SK-N-SH treated with all-trans-retinoic acid at 6 μM for 48 hours (cell line): ENCODE results near the gene PIGU.

Source experiments
- ATAC-seq: fragments of 200-7000 bp; cut with Tn5 transposase; 3 replicates; pipeline ENCODE4 v1.9.1; 2020; ENCODE audit warnings: mild to moderate bottlenecking, moderate library complexity
- BACH2 ChIP-seq: fragments of 250-450 bp; sonication (Bioruptor Pico); IDR thresholded peaks from 2 replicates; pipeline ENCODE4 v1.9.0; 2021; ENCODE audit warnings: mild to moderate bottlenecking, borderline replicate concordance
- CSDC2 ChIP-seq: fragments of 250-450 bp; sonication (Bioruptor Pico); IDR thresholded peaks from 2 replicates; pipeline ENCODE4 v1.5.0; 2020; ENCODE audit warnings: mild to moderate bottlenecking, moderate library complexity
- ESRRG ChIP-seq: fragments of 250-450 bp; sonication (Bioruptor Pico); IDR thresholded peaks from 2 replicates; pipeline ENCODE4 v1.6.1; 2021; ENCODE audit warnings: mild to moderate bottlenecking
- GLIS3 ChIP-seq: fragments of 250-450 bp; sonication (Bioruptor Pico); IDR thresholded peaks from 2 replicates; pipeline ENCODE4 v1.5.0; 2020; ENCODE audit warnings: mild to moderate bottlenecking, moderate library complexity
- ISL1 ChIP-seq: fragments of 250-450 bp; sonication (Bioruptor Pico); IDR thresholded peaks from 2 replicates; pipeline ENCODE4 v2.1.2; 2022; ENCODE audit warnings: mild to moderate bottlenecking, moderate library complexity
- OSR1 ChIP-seq: fragments of 250-450 bp; sonication (Bioruptor Pico); IDR thresholded peaks from 2 replicates; pipeline ENCODE4 v1.8.0; 2022; ENCODE audit warnings: moderate library complexity, mild to moderate bottlenecking, inconsistent platforms
- PPARA ChIP-seq: fragments of 250-450 bp; sonication (Bioruptor Pico); IDR thresholded peaks from 2 replicates; pipeline ENCODE4 v1.5.0; 2020; ENCODE audit warnings: mild to moderate bottlenecking, borderline replicate concordance
- RARB ChIP-seq: fragments of 250-450 bp; sonication (Bioruptor Pico); IDR thresholded peaks from 2 replicates; pipeline ENCODE4 v1.8.0; 2021; ENCODE audit warnings: mild to moderate bottlenecking, moderate library complexity
- SNAI2 ChIP-seq: fragments of 250-450 bp; sonication (Bioruptor Pico); IDR thresholded peaks from 2 replicates; pipeline ENCODE4 v1.5.0; 2020; ENCODE audit warnings: mild to moderate bottlenecking, moderate library complexity
- ZC3H10 ChIP-seq: fragments of 250-450 bp; sonication (Bioruptor Pico); IDR thresholded peaks from 2 replicates; pipeline ENCODE4 v1.5.1; 2021; ENCODE audit warnings: mild to moderate bottlenecking, moderate library complexity
- ZFP3 ChIP-seq: fragments of 250-450 bp; sonication (Bioruptor Pico); IDR thresholded peaks from 2 replicates; pipeline ENCODE4 v1.5.0; 2020; ENCODE audit warnings: mild to moderate bottlenecking, moderate library complexity
- ZFP30 ChIP-seq: fragments of 450-650 bp; formaldehyde crosslinking; IDR thresholded peaks from 2 replicates; pipeline ENCODE4 v1.5.0; 2022; ENCODE audit warnings: mild to moderate bottlenecking, moderate library complexity
- ZNF565 ChIP-seq: fragments of 450-650 bp; formaldehyde crosslinking; conservative IDR thresholded peaks from 2 replicates; pipeline ENCODE4 v1.5.0; 2020; ENCODE audit warnings: low read depth, mild to moderate bottlenecking, moderate library complexity
- ZNF70 ChIP-seq: fragments of 450-650 bp; formaldehyde crosslinking; IDR thresholded peaks from 2 replicates; pipeline ENCODE4 v1.5.0; 2020; ENCODE audit warnings: mild to moderate bottlenecking, moderate library complexity
- ZNF8 ChIP-seq: fragments of 450-650 bp; formaldehyde crosslinking; IDR thresholded peaks from 2 replicates; pipeline ENCODE4 v1.5.0; 2020; ENCODE audit warnings: mild to moderate bottlenecking, moderate library complexity
- TF ChIP-seq, protein P1 (sequence below): fragments of 250-450 bp; sonication (Bioruptor Pico); IDR thresholded peaks from 2 replicates; pipeline ENCODE4 v1.5.1; 2021; ENCODE audit warnings: mild to moderate bottlenecking, moderate library complexity
- TF ChIP-seq, protein P2 (sequence below): fragments of 250-450 bp; sonication (Bioruptor Pico); IDR thresholded peaks from 2 replicates; pipeline ENCODE4 v1.5.0; 2020; ENCODE audit warnings: mild to moderate bottlenecking, moderate library complexity
- TF ChIP-seq, protein P3 (sequence below): fragments of 250-450 bp; sonication (Bioruptor Pico); IDR thresholded peaks from 2 replicates; pipeline ENCODE4 v1.8.0; 2021; ENCODE audit warnings: low read depth, mild to moderate bottlenecking, moderate library complexity, borderline replicate concordance
- TF ChIP-seq, protein P4 (sequence below): fragments of 250-450 bp; sonication (Bioruptor Pico); IDR thresholded peaks from 2 replicates; pipeline ENCODE4 v1.8.0; 2020; ENCODE audit warnings: mild to moderate bottlenecking, moderate library complexity, borderline replicate concordance
- TF ChIP-seq, protein P5 (sequence below): fragments of 250-450 bp; sonication (Bioruptor Pico); IDR thresholded peaks from 2 replicates; pipeline ENCODE4 v1.5.1; 2020; ENCODE audit warnings: low read depth, mild to moderate bottlenecking, moderate library complexity

Gene PIGU

DNA sequence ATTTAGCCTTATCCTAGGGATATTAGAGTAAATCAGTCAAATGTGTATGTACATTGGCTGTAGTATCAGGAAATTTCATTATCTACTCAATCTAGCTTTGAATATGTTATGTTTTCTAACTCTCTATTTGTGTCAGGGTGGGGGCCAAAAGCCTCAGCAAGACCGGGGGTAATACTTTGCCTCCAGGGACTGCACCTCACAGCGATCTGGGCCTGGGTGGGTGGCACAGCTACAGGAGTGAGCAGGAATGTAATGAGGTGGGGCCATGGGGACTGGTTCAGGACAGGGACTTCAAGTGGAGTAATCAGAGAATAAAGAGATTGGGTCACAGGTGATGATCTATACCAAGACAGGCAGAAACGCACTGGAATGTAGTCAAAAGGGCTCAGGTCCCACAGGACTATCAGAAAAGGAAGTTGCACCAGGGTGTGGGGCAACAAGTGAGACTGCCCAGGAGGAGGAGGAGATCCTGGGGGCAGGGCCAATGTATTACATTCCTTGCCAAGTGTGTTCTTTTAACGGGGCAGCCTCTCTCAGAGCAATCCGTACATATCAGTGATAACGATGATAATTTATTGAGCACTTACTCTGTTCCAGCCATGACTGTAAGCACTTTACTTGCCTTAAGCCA is 54.0 kb downstream of the PIGU start:
- no peak for TF ChIP-seq ZNF565 (CRISPR knock-in tag)
- no peak for ATAC-seq

DNA sequence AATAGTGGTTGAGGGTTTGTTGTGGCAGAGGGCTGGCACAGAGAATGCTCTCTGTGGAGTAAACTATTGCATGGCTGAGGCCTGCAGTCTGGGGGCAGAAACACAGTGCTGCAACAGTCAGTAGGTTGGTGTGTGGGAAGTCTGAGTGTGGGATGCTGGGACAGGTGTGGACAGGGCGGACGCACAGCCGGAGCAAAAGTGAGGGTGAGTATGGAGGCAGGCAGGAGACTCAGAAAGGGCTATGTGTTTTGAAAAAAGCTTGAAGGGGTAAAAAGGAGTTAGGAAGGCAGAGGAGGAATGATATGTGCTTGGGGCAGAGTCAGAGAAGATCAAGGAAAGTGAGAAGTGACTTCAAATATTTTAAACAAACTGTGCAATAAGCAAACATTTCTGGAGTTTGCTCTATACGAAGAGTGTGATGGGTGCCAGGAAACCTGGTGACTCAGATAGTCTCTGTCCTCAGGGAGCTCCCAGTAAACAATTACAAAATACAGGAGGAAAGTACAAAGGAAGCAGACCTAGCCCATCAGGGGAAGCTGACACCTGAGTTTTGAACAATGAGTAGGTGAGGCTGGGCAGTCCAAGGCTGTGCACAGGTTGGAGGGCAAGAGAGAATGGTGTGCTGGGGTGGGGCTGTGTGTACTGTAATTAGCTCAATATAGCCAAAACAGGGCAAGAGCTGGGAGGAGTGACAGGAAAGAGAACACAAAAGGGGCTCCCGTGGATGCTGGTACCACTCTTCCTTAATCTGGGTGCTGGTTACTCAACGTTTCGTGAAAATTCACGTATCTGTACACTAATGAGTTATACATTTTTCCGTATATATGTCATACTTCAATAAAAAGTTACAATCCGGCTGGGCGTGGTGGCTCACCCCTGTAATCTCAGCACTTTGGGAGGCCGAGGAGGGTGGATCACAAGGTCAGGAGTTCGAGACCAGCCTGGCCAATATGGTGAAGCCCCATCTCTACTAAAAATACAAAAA is 55.2 kb downstream of the PIGU start:
- ATAC-seq, result no peak
- TF ChIP-seq GLIS3 (CRISPR knock-in tag) (no peak), ZNF565 (CRISPR knock-in tag) (no peak), BACH2 (CRISPR knock-in tag) (no peak), ESRRG (no peak), ZNF70 (CRISPR knock-in tag) (no peak), ZFP3 (CRISPR knock-in tag) (no peak)
- TF ChIP-seq, protein P1, sequence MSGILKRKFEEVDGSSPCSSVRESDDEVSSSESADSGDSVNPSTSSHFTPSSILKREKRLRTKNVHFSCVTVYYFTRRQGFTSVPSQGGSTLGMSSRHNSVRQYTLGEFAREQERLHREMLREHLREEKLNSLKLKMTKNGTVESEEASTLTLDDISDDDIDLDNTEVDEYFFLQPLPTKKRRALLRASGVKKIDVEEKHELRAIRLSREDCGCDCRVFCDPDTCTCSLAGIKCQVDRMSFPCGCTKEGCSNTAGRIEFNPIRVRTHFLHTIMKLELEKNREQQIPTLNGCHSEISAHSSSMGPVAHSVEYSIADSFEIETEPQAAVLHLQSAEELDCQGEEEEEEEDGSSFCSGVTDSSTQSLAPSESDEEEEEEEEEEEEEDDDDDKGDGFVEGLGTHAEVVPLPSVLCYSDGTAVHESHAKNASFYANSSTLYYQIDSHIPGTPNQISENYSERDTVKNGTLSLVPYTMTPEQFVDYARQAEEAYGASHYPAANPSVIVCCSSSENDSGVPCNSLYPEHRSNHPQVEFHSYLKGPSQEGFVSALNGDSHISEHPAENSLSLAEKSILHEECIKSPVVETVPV (CRISPR knock-in tag), result no peak

DNA sequence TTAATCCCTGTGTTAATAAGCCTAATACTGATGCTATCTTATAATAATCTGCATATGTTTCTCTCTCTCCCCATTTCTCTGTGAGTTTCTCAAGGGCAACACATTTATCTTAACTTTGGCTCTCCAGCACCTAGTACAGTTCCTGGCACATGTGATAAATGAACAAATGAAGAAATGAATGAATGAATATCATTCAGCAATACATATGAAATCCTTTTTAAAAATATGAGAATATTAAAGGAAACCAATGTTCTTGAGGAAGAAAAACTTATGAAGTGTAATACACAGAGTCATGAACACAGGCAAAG is 55.9 kb downstream of the PIGU start:
- TF ChIP-seq ZFP3 (CRISPR knock-in tag) (no peak), RARB (no peak), SNAI2 (no peak), CSDC2 (CRISPR knock-in tag) (no peak), ZNF8 (CRISPR knock-in tag) (no peak)
- TF ChIP-seq, protein P2, sequence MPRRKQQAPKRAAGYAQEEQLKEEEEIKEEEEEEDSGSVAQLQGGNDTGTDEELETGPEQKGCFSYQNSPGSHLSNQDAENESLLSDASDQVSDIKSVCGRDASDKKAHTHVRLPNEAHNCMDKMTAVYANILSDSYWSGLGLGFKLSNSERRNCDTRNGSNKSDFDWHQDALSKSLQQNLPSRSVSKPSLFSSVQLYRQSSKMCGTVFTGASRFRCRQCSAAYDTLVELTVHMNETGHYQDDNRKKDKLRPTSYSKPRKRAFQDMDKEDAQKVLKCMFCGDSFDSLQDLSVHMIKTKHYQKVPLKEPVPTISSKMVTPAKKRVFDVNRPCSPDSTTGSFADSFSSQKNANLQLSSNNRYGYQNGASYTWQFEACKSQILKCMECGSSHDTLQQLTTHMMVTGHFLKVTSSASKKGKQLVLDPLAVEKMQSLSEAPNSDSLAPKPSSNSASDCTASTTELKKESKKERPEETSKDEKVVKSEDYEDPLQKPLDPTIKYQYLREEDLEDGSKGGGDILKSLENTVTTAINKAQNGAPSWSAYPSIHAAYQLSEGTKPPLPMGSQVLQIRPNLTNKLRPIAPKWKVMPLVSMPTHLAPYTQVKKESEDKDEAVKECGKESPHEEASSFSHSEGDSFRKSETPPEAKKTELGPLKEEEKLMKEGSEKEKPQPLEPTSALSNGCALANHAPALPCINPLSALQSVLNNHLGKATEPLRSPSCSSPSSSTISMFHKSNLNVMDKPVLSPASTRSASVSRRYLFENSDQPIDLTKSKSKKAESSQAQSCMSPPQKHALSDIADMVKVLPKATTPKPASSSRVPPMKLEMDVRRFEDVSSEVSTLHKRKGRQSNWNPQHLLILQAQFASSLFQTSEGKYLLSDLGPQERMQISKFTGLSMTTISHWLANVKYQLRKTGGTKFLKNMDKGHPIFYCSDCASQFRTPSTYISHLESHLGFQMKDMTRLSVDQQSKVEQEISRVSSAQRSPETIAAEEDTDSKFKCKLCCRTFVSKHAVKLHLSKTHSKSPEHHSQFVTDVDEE (CRISPR knock-in tag), result no peak
- TF ChIP-seq, protein P1 (CRISPR knock-in tag), result no peak
- TF ChIP-seq, protein P3, sequence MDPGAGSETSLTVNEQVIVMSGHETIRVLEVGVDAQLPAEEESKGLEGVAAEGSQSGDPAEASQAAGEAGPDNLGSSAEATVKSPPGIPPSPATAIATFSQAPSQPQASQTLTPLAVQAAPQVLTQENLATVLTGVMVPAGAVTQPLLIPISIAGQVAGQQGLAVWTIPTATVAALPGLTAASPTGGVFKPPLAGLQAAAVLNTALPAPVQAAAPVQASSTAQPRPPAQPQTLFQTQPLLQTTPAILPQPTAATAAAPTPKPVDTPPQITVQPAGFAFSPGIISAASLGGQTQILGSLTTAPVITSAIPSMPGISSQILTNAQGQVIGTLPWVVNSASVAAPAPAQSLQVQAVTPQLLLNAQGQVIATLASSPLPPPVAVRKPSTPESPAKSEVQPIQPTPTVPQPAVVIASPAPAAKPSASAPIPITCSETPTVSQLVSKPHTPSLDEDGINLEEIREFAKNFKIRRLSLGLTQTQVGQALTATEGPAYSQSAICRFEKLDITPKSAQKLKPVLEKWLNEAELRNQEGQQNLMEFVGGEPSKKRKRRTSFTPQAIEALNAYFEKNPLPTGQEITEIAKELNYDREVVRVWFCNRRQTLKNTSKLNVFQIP (CRISPR knock-in tag), result no peak
- no peak for ATAC-seq

DNA sequence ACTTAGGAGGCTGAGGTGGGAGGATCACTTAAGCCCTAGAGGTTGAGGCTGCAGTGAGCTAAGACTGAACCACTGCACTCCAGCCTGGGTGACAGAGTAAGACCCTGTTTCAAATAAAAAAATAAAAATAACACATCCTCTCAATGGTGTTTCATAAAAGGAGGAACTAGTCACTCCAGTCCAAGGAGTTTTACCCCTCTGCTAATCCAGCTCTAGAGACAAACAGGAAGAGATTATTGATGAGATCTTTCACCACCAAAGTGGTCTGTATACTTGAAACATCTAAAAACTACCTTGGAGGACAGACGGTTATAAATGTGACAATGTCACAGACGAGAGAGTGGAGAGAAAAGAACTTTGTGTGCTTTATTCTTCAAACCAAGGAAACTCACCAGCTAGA is 58.2 kb downstream of the PIGU start:
- ATAC-seq, result no peak
- TF ChIP-seq CSDC2 (CRISPR knock-in tag) (no peak), GLIS3 (CRISPR knock-in tag) (no peak), RARB (no peak), BACH2 (CRISPR knock-in tag) (no peak), ZFP30 (no peak), ISL1 (CRISPR knock-in tag) (no peak), ESRRG (no peak), ZNF565 (CRISPR knock-in tag) (no peak), OSR1 (CRISPR knock-in tag) (no peak), PPARA (CRISPR knock-in tag) (no peak), ZC3H10 (CRISPR knock-in tag) (no peak)
- TF ChIP-seq, protein P4, sequence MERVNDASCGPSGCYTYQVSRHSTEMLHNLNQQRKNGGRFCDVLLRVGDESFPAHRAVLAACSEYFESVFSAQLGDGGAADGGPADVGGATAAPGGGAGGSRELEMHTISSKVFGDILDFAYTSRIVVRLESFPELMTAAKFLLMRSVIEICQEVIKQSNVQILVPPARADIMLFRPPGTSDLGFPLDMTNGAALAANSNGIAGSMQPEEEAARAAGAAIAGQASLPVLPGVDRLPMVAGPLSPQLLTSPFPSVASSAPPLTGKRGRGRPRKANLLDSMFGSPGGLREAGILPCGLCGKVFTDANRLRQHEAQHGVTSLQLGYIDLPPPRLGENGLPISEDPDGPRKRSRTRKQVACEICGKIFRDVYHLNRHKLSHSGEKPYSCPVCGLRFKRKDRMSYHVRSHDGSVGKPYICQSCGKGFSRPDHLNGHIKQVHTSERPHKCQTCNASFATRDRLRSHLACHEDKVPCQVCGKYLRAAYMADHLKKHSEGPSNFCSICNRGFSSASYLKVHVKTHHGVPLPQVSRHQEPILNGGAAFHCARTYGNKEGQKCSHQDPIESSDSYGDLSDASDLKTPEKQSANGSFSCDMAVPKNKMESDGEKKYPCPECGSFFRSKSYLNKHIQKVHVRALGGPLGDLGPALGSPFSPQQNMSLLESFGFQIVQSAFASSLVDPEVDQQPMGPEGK, result no peak
- TF ChIP-seq, protein P1 (CRISPR knock-in tag), result no peak
- TF ChIP-seq, protein P3 (CRISPR knock-in tag), result no peak
- TF ChIP-seq, protein P5, sequence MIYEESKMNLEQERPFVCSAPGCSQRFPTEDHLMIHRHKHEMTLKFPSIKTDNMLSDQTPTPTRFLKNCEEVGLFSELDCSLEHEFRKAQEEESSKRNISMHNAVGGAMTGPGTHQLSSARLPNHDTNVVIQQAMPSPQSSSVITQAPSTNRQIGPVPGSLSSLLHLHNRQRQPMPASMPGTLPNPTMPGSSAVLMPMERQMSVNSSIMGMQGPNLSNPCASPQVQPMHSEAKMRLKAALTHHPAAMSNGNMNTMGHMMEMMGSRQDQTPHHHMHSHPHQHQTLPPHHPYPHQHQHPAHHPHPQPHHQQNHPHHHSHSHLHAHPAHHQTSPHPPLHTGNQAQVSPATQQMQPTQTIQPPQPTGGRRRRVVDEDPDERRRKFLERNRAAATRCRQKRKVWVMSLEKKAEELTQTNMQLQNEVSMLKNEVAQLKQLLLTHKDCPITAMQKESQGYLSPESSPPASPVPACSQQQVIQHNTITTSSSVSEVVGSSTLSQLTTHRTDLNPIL (CRISPR knock-in tag), result no peak
